B cell (primary cell): ENCODE results near the gene COG3. TPM values are rescaled to one million over a fixed set of nuclear protein-coding genes. Genes with fewer than 3 reads are reported as not detected.

Experiments used
- ATAC-seq: fragments of 200-7000 bp; cut with Tn5 transposase; one replicate; pipeline ENCODE4 v1.10.0; 2021; ENCODE audit warnings: low read depth, mild to moderate bottlenecking, moderate number of reproducible peaks, moderate library complexity
- CTCF ChIA-PET: fragments of 350-600 bp; sonication (Branson Sonifier 250); formaldehyde crosslinking; loops from one replicate; lab custom pipeline; 2021; ENCODE audit warnings: antibody characterized with exemption, inconsistent platforms; lab: Charles Lee
- POLR2A ChIA-PET: fragments of 350-600 bp; sonication (Branson Sonifier 250); formaldehyde crosslinking; loops from one replicate; lab custom pipeline; 2021; ENCODE audit warnings: antibody characterized with exemption; lab: Charles Lee
- DNase-seq: peaks from one replicate; pipeline ENCODE4 v3.0.0; 2013
- H2AFZ ChIP-seq: 2 replicates; pipeline ENCODE4 v1.6.1; 2012; ENCODE audit warnings: mild to moderate bottlenecking, low read depth, low read length; ENCODE audit not compliant: insufficient read depth, poor library complexity, severe bottlenecking
- H3K27ac ChIP-seq, 2 donors: 1 replicate in 1 of 2; 2 replicates in 1 of 2; pipeline ENCODE4 v1.5.1; 2012 to 2013; ENCODE audit warnings: low read length in 2 of 2, mild to moderate bottlenecking in 2 of 2, moderate library complexity in 1 of 2
- H3K27me3 ChIP-seq, 4 experiments: fragments of 200-600 bp in 1 of 4; sonication (generic) in 1 of 4; replicated peaks in 1 of 4; 1 replicate in 2 of 4; 2 replicates in 2 of 4; pipeline versions ENCODE4 v1.6.1 to v1.7.0; 2013 to 2016; ENCODE audit warnings: low read length in 3 of 4, mild to moderate bottlenecking in 2 of 4, mixed read lengths in 1 of 4, moderate library complexity in 1 of 4; ENCODE audit not compliant: insufficient read depth in 4 of 4, control insufficient read depth in 3 of 4; ENCODE audit errors: control extremely low read depth in 1 of 4
- H3K36me3 ChIP-seq, 2 experiments: replicated peaks in 1 of 2; 1 replicate in 1 of 2; 2 replicates in 1 of 2; pipeline versions ENCODE4 v1.6.1 to v1.7.1; 2013; ENCODE audit warnings: low read length in 1 of 2; ENCODE audit not compliant: insufficient read depth in 2 of 2, control insufficient read depth in 1 of 2; ENCODE audit errors: control extremely low read depth in 1 of 2, extremely low read depth in 1 of 2
- H3K4me1 ChIP-seq, 2 donors: fragments of 200-600 bp in 1 of 2; sonication (generic) in 1 of 2; 1 replicate in 1 of 2; 2 replicates in 1 of 2; pipeline versions ENCODE4 v1.5.1 to v1.6.1; 2013 to 2017; ENCODE audit warnings: low read length in 2 of 2; ENCODE audit not compliant: control insufficient read depth in 2 of 2, insufficient read depth in 2 of 2
- H3K4me2 ChIP-seq: replicated peaks from 2 replicates; pipeline ENCODE3; 2012; ENCODE audit warnings: mild to moderate bottlenecking, low read depth, low read length; ENCODE audit not compliant: poor library complexity, severe bottlenecking
- H3K4me3 ChIP-seq, 5 experiments: fragments of 200-600 bp in 1 of 5; sonication (generic) in 1 of 5; 1 replicate in 3 of 5; 2 replicates in 2 of 5; pipeline versions ENCODE4 v1.5.1 to v1.7.0; 2011 to 2016; ENCODE audit warnings: low read length in 4 of 5, mild to moderate bottlenecking in 4 of 5, low read depth in 2 of 5, control low read depth in 1 of 5, moderate library complexity in 1 of 5; ENCODE audit not compliant: insufficient read depth in 1 of 5; ENCODE audit errors: control extremely low read depth in 1 of 5, extremely low read depth in 1 of 5
- H3K79me2 ChIP-seq: fragments of 200-600 bp; sonication (generic); one replicate; pipeline ENCODE4 v1.6.0; 2016; ENCODE audit warnings: low read length; ENCODE audit not compliant: control insufficient read depth, insufficient read depth
- H3K9ac ChIP-seq: fragments of 200-600 bp; sonication (generic); 2 replicates; pipeline ENCODE4 v1.6.1; 2017; ENCODE audit warnings: mild to moderate bottlenecking, low read length, moderate library complexity
- H3K9me3 ChIP-seq, 3 donors: one replicate each; pipeline versions ENCODE4 v1.6.1 to v1.7.1; 2013; ENCODE audit warnings: low read length in 2 of 3; ENCODE audit not compliant: control insufficient read depth in 2 of 3, insufficient read depth in 1 of 3; ENCODE audit errors: control extremely low read depth in 1 of 3
- H4K20me1 ChIP-seq: 2 replicates; pipeline ENCODE4 v1.6.0; 2012; ENCODE audit warnings: mild to moderate bottlenecking, low read length; ENCODE audit not compliant: insufficient read depth, control insufficient read depth, poor library complexity, severe bottlenecking
- H3K27ac Mint-ChIP-seq: one replicate; pipeline ENCODE4 v1.8.0; 2021; ENCODE audit warnings: mixed read lengths
- H3K27me3 Mint-ChIP-seq: one replicate; pipeline ENCODE4 v1.8.0; 2021; ENCODE audit warnings: mixed read lengths
- H3K4me1 Mint-ChIP-seq: one replicate; pipeline ENCODE4 v1.8.0; 2021; ENCODE audit warnings: mixed read lengths
- H3K4me3 Mint-ChIP-seq: one replicate; pipeline ENCODE4 v1.8.0; 2021; ENCODE audit warnings: mixed read lengths
- H3K9me3 Mint-ChIP-seq: one replicate; pipeline ENCODE4 v1.8.0; 2022; ENCODE audit warnings: mixed read lengths; ENCODE audit not compliant: insufficient read depth
- EZH2 ChIP-seq: IDR thresholded peaks from 2 replicates; pipeline ENCODE4 v1.6.1; 2012; ENCODE audit warnings: borderline replicate concordance, low read depth, mild to moderate bottlenecking, moderate library complexity, low read length; ENCODE audit not compliant: insufficient read depth, poor library complexity, severe bottlenecking
- WGBS: methylation state at CpG from one replicate; pipeline ENCODE4 v1.1.5; 2013; ENCODE audit warnings: missing lambda C conversion rate; ENCODE audit not compliant: insufficient coverage; 5-methylcytosine and 5-hydroxymethylcytosine counted together
- intact Hi-C: fragments of 100-400 bp; cut with micrococcal nuclease; formaldehyde crosslinking; loops from one replicate; pipeline ENCODE4 v1.10.0; 2022
- polyA plus RNA-seq: library from polyadenylated mRNA; depleted of rRNA; stranded (reverse); fragments of >200 nt; gene quantifications from 2 replicates; pipeline ENCODE4 v1.2.3, GENCODE V29; 2012
- total RNA-seq, 2 donors: library from RNA; stranded (reverse); fragments of 120-200 nt in 1 of 2; gene quantifications; 1 replicate in 1 of 2; 2 replicates in 1 of 2; pipeline versions ENCODE4 v1.2.3 to v1.2.4, GENCODE V29; 2013 to 2022
- TF ChIP-seq, protein P1 (sequence below): fragments of 200-600 bp; IDR thresholded peaks from one replicate; pipeline ENCODE4 v1.8.0; 2022; ENCODE audit warnings: antibody characterized with exemption, mild to moderate bottlenecking

The COG3 gene
- total and polyA plus RNA-seq, 2 donors (not counting 1 experiment from before 2014, with no cell fraction given), result 29.5 to 37.3 TPM

DNA sequence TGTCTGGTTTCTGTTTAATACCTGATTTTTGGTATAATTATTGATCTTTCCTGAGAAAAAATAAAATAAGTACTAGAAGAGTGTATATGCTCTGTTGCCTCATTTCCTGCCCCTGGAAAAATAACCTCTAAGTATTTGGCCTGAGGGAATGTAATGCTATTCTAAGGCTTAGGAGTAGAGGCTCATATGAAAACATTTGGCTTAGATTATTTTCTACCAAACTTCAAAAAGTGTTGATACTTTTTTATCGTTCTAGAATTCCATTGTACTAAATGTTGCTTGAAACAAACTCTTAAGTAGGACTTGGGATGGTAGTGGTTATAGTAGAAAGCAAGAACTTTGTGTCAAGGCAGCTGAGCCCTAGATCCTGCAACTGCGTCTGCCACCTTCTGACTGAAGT is 57.8 kb downstream of the COG3 start:
- no peak overlapping the region for H3K4me2 ChIP-seq
- no peak overlapping the region for H3K4me3 ChIP-seq
- no peaks in the 10 kb centered on the region for H3K9me3 Mint-ChIP-seq
- TF ChIP-seq EZH2, result no peak
- 100% methylated on average over 1 of the region's 2 CpGs for WGBS
- ChIA-PET POLR2A (no interaction called here), CTCF (no interaction called here)
- DNase-seq (no peak), ATAC-seq (no peak)
- no peaks in the 10 kb centered on the region for H3K4me1 ChIP-seq
- H3K4me3 Mint-ChIP-seq, result no peak overlapping the region
- no peaks in the 10 kb centered on the region for H4K20me1 ChIP-seq
- no peak overlapping the region for H2AFZ ChIP-seq
- no peak overlapping the region for H3K27ac Mint-ChIP-seq
- H3K27ac ChIP-seq, result no peak overlapping the region
- no peaks in the 10 kb centered on the region for H3K27me3 Mint-ChIP-seq
- no peaks in the 10 kb centered on the region for H3K9me3 ChIP-seq
- no peaks in the 10 kb centered on the region for H3K27me3 ChIP-seq
- no peak overlapping the region for H3K9ac ChIP-seq
- H3K4me1 Mint-ChIP-seq, result no peaks in the 10 kb centered on the region
- intact Hi-C loops, result no loop called here
- H3K36me3 ChIP-seq, result peaks cover 0 to 67% of the 10 kb centered on the region in 2 experiments
- H3K79me2 ChIP-seq, result no peaks in the 10 kb centered on the region

DNA sequence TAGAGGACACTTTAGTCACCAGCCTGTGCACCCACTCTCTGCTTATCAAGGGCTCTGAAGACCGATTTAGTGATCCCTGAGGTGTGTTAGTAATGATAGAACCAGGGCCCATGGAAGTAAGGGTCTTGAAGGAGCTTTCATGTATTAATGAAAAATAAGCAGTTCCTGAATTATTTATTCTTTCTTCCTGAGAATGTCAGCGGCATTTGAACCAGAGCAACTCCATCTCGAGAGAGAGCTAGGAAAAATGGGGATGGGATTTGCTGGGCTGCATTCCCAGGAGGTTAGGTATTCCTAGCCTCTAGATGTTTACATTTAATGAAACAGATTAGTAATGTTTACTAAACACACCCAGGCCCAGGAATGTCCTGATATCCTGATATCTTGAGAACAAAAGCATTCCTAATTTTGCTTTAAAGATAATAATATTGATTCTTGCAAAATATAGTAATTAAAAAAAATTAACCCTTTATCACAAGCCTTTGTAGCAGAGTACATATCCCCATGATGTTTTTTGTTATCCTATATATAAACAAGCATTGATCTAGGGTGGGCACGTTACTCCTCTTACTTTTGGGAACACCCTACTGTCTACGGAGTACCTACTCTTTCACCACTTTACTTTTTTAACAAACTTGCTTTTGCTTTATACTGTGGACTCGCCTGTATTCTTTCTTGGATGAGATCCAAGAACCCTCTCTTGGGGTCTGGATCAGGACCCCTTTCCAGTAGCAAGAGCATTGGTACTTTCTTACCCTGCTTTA is 63.1 kb downstream of the COG3 start:
- H3K27ac ChIP-seq, result no peak overlapping the region
- no peaks in the 10 kb centered on the region for H3K79me2 ChIP-seq
- DNase-seq (no peak), ATAC-seq (no peak)
- H2AFZ ChIP-seq, result no peak overlapping the region
- Mint-ChIP-seq H3K27me3 (no peaks in the 10 kb centered on the region), H3K4me3 (no peak overlapping the region), H3K9me3 (no peaks in the 10 kb centered on the region), H3K27ac (no peak overlapping the region), H3K4me1 (no peaks in the 10 kb centered on the region)
- intact Hi-C loops, result no loop called here
- H3K9me3 ChIP-seq, result no peaks in the 10 kb centered on the region
- H3K4me3 ChIP-seq, result no peak overlapping the region
- peaks cover 0 to 55% of the 10 kb centered on the region in 2 experiments for H3K36me3 ChIP-seq
- TF ChIP-seq, protein P1, sequence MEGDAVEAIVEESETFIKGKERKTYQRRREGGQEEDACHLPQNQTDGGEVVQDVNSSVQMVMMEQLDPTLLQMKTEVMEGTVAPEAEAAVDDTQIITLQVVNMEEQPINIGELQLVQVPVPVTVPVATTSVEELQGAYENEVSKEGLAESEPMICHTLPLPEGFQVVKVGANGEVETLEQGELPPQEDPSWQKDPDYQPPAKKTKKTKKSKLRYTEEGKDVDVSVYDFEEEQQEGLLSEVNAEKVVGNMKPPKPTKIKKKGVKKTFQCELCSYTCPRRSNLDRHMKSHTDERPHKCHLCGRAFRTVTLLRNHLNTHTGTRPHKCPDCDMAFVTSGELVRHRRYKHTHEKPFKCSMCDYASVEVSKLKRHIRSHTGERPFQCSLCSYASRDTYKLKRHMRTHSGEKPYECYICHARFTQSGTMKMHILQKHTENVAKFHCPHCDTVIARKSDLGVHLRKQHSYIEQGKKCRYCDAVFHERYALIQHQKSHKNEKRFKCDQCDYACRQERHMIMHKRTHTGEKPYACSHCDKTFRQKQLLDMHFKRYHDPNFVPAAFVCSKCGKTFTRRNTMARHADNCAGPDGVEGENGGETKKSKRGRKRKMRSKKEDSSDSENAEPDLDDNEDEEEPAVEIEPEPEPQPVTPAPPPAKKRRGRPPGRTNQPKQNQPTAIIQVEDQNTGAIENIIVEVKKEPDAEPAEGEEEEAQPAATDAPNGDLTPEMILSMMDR, result no peak
- no peak for TF ChIP-seq EZH2
- H3K4me1 ChIP-seq, result no peaks in the 10 kb centered on the region
- H3K4me2 ChIP-seq, result no peak overlapping the region
- no peaks in the 10 kb centered on the region for H4K20me1 ChIP-seq
- H3K9ac ChIP-seq, result no peak overlapping the region
- WGBS, result 100% methylated on average over 2 of the region's 6 CpGs
- CTCF ChIA-PET, result interaction anchor here (0.5 kb wide), 1 partner anchor 156 kb away, joined by 3 read pairs; no protein-coding TSS in a partner anchor
- H3K27me3 ChIP-seq, result no peaks in the 10 kb centered on the region
- POLR2A ChIA-PET, result no interaction called here
